HG02970 (cell line): ENCODE results near the gene CLDN7.

Experiments used
- ATAC-seq: cut with Tn5 transposase; IDR thresholded peaks from one replicate; pipeline ENCODE4 v1.9.1; 2021; ENCODE audit warnings: mild to moderate bottlenecking, moderate library complexity, moderate number of reproducible peaks; ENCODE audit not compliant: unreplicated experiment, low FRiP score

Gene CLDN7

GRCh38 chr17:7222093-7222971 is 39.9 kb downstream of the CLDN7 start:
- no peak for ATAC-seq

GRCh38 chr17:7221278-7222092 is 40.8 kb downstream of the CLDN7 start:
- ATAC-seq: no peak

GRCh38 chr17:7220593-7221277 is 41.5 kb downstream of the CLDN7 start:
- ATAC-seq: no peak

GRCh38 chr17:7219812-7220592 is 42.3 kb downstream of the CLDN7 start, which contains the start of the genes ACADVL and DLG4:
ACADVL (plus strand) TSS chr17:7219938; CDS start chr17:7219985, 47 bp downstream.
DLG4 (minus strand) TSS chr17:7219836.
- peak; percentile 52 for ATAC-seq

GRCh38 chr17:7219229-7219811 is 43.0 kb downstream of the CLDN7 start:
- ATAC-seq: no peak

DNA sequence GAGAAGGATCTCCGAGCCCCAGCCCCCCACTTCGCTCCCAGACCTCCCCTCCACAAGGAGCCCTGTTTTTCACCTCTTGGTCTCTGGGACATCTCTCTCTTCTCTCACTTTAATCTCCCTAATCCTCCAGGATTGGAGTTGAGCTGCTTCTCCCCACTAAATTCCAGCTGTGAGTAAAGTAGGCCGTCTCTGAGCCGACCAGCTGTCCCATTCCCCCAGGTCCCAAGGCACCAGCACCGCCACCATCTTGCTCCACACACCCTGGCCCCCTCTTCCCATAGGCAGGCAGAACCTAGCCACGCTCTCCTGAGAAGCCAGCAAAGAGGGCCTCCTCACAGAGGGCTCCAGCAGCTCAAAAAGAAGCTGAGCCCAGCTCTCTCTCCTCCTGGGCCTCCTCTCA is 43.5 kb downstream of the CLDN7 start:
- ATAC-seq: no peak

GRCh38 chr17:7218166-7218565 is 44.1 kb downstream of the CLDN7 start:
- ATAC-seq: no peak

GRCh38 chr17:7217113-7217987 is 44.9 kb downstream of the CLDN7 start:
- no peak for ATAC-seq

DNA sequence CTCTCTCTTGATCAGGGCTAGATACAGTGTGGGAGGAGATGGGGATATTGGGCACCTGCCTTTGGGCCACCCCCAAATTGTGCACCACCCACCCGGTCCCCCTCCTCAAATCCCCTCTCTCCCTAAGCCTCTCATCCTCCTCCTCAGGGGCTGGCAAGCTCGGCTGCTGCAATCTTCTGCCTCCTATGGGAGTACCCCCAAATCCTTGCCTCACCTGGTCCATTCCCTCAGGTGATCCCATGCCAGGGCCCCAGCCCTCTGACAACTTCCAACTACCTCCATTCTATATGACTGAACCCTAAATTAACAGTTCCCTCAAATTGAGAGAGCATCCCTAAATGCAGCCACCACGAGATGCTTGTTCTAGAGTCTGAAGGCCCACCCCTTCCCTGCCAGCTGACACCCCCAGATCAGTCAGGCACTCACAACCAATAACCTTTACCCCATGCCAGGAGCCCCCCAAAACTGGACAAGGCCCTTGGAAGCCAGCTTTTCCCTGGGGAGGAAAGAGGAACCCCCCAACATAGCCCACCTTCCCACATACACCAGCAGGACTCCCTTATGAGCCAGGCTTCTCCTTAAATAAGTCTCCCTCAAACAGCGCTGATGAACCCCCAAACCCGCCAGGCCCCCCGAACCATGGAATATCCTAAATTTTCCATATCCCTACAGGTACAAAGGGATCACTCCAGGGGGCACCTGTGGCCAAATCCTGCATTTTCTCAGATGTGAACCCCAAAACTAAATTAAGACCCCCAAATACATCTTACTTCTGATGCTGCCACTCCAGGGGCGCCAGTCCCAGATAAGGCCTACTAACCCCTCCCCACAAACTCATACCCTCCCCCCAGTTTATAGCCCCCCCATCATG is 45.8 kb downstream of the CLDN7 start:
- ATAC-seq: no peak

DNA sequence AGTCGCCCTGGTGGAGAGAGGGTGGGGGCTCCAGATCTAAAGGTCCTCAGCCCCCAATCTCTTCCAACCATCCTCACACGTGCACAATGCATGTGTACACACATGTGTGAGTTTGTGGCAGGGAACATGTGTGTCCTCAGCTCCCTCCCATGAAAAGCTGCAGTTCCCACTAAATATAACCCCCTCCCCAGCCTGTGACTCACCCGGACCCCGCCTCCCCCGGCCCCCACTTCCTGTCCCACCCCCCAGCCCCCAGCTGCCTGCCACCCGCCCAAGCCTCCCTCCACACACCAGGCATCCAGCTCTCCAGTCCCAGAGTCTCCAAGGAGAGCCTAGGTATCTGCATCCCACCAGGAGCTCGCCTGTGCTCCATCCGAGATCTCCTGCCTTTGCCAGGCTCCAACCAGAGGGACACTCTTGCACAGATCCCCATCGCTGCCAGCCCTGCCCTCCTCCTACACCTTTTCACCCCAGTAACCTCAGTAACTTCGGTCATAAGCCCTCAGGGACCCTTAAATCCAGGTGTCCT is 46.6 kb downstream of the CLDN7 start:
- no peak for ATAC-seq

GRCh38 chr17:7215136-7215638 is 47.1 kb downstream of the CLDN7 start:
- ATAC-seq: no peak

GRCh38 chr17:7214300-7215135 is 47.8 kb downstream of the CLDN7 start:
- peak; percentile 67 for ATAC-seq

DNA sequence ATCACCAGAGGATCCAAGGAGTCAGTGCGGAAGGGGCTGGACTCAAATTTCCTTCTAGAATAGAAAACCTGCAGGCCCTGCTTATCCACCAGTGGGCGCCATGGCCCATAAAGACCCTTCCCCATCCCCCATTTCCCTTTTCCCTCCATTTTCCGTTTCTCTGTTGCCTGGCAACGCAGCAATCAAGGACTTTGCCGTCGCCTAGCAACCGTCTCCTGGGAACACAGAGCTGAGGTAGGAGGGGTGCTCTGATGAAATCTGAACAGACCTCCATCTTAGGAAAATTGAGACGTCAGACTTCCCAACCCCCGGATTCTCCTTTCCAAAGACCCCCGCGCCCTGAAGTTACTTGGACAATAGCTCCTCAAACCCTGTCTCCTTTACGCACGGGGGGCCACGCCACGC is 48.4 kb downstream of the CLDN7 start:
- no peak for ATAC-seq

GRCh38 chr17:7211491-7212273 is 50.6 kb downstream of the CLDN7 start:
- ATAC-seq: no peak
